Neural crest cell (in vitro differentiated cells): ENCODE data around the gene C17orf75. TPM values are rescaled to one million over a fixed set of nuclear protein-coding genes. Genes with fewer than 3 reads are reported as not detected.

Source experiments
- DNase-seq: peaks from one replicate; pipeline ENCODE4 v3.0.0; 2021; ENCODE audit warnings: low read depth, mixed read lengths, low spot score
- H3K27ac Mint-ChIP-seq: one replicate; pipeline ENCODE4 v1.8.0; 2021; ENCODE audit warnings: mild to moderate bottlenecking, mixed read lengths; ENCODE audit not compliant: unreplicated experiment
- H3K27me3 Mint-ChIP-seq: 2 replicates; pipeline ENCODE4 v1.8.0; 2021; ENCODE audit warnings: low read depth, mild to moderate bottlenecking, mixed read lengths
- H3K36me3 Mint-ChIP-seq: 2 replicates; pipeline ENCODE4 v1.8.0; 2021; ENCODE audit warnings: low read depth, mild to moderate bottlenecking, mixed read lengths
- H3K4me1 Mint-ChIP-seq: 2 replicates; pipeline ENCODE4 v1.8.0; 2021; ENCODE audit warnings: mixed read lengths
- H3K4me3 Mint-ChIP-seq: one replicate; pipeline ENCODE4 v1.8.0; 2021; ENCODE audit warnings: mild to moderate bottlenecking, mixed read lengths
- H3K9me3 Mint-ChIP-seq: 2 replicates; pipeline ENCODE4 v1.8.0; 2021; ENCODE audit warnings: mixed read lengths
- CTCF ChIP-seq: fragments of 200-600 bp; sonication (generic); conservative IDR thresholded peaks from 2 replicates; pipeline ENCODE4 v1.5.0; 2021; ENCODE audit warnings: antibody characterized with exemption, mild to moderate bottlenecking
- total RNA-seq: library from RNA; stranded (reverse); gene quantifications from 2 replicates; pipeline ENCODE4 v1.2.1, GENCODE V29; 2021

Gene C17orf75
- total RNA-seq, 1 donor from 2014 or later = 52.8 TPM

- H3K27me3 Mint-ChIP-seq = no peaks in the 10 kb centered on the region
- TF ChIP-seq CTCF = no peak
These were observed 674 bp downstream of the C17orf75 start for GRCh38 chr17:32341141-32341856.

GRCh38 chr17:32335687-32336086 lies 6.3 kb downstream of the C17orf75 start:
- H3K27ac Mint-ChIP-seq = no peak overlapping the region
- no peaks in the 10 kb centered on the region for H3K27me3 Mint-ChIP-seq
- H3K4me3 Mint-ChIP-seq = no peak overlapping the region
- H3K36me3 Mint-ChIP-seq = peaks cover 11% of the 10 kb centered on the region
- no peak for DNase-seq
- no peak for TF ChIP-seq CTCF
- H3K9me3 Mint-ChIP-seq = no peaks in the 10 kb centered on the region
- H3K4me1 Mint-ChIP-seq = peaks cover 8% of the 10 kb centered on the region

More at GRCh38 chr17:32341141-32341856, 674 bp downstream of the C17orf75 start:
- Mint-ChIP-seq H3K9me3 (no peaks in the 10 kb centered on the region), H3K27ac (peak overlapping the region; percentile 86), H3K4me3 (peak overlapping the region; percentile 93), H3K36me3 (no peaks in the 10 kb centered on the region), H3K4me1 (peaks cover 29% of the 10 kb centered on the region)
- no peak for DNase-seq

- no peaks in the 10 kb centered on the region for H3K27me3 Mint-ChIP-seq
- H3K4me3 Mint-ChIP-seq = no peak overlapping the region
- H3K9me3 Mint-ChIP-seq = no peaks in the 10 kb centered on the region
- H3K36me3 Mint-ChIP-seq = peaks cover 11% of the 10 kb centered on the region
- no peak for DNase-seq
- peaks cover 5% of the 10 kb centered on the region for H3K4me1 Mint-ChIP-seq
- H3K27ac Mint-ChIP-seq = no peak overlapping the region
- TF ChIP-seq CTCF = no peak
These were observed 6.9 kb downstream of the C17orf75 start for GRCh38 chr17:32335046-32335445.

- no peaks in the 10 kb centered on the region for H3K27me3 Mint-ChIP-seq
- H3K4me1 Mint-ChIP-seq = no peaks in the 10 kb centered on the region
- no peak for DNase-seq
- peaks cover 11% of the 10 kb centered on the region for H3K36me3 Mint-ChIP-seq
- no peak overlapping the region for H3K27ac Mint-ChIP-seq
- TF ChIP-seq CTCF = no peak
- no peak overlapping the region for H3K4me3 Mint-ChIP-seq
- no peaks in the 10 kb centered on the region for H3K9me3 Mint-ChIP-seq
These were observed 8.8 kb downstream of the C17orf75 start for GRCh38 chr17:32333187-32333586.

- H3K36me3 Mint-ChIP-seq = peaks cover 11% of the 10 kb centered on the region
- no peaks in the 10 kb centered on the region for H3K4me1 Mint-ChIP-seq
- no peaks in the 10 kb centered on the region for H3K27me3 Mint-ChIP-seq
- no peak for DNase-seq
- no peak for TF ChIP-seq CTCF
- no peak overlapping the region for H3K4me3 Mint-ChIP-seq
- no peaks in the 10 kb centered on the region for H3K9me3 Mint-ChIP-seq
- H3K27ac Mint-ChIP-seq = no peak overlapping the region
These were observed 10.5 kb downstream of the C17orf75 start for GRCh38 chr17:32331243-32332040.
